Measurements from ENCODE around the gene ZNRD2.

Gene ZNRD2

GRCh38 chr11:65538232-65538914, 31.9 kb upstream of the ZNRD2 start:
- no peak for DNase-seq (ENCODE audit: low spot score)

GRCh38 chr11:65538915-65539743, 31.1 kb upstream of the ZNRD2 start:
- peak; percentile 73 for DNase-seq (ENCODE audit: low spot score)

GRCh38 chr11:65539744-65540289, 30.5 kb upstream of the ZNRD2 start:
- no peak for DNase-seq (ENCODE audit: low spot score)

- peak; percentile 96 for DNase-seq (ENCODE audit: low spot score)
These were observed 29.8 kb upstream of the ZNRD2 start for GRCh38 chr11:65540290-65541092.

GRCh38 chr11:65541093-65541982, 28.9 kb upstream of the ZNRD2 start:
- DNase-seq (ENCODE audit: low spot score), result no peak

- DNase-seq (ENCODE audit: low spot score), result no peak
These were observed 27.4 kb upstream of the ZNRD2 start for GRCh38 chr11:65542738-65543390.

- no peak for DNase-seq (ENCODE audit: low spot score)
These were observed 24.4 kb upstream of the ZNRD2 start for GRCh38 chr11:65545853-65546216.

GRCh38 chr11:65546217-65546958, 23.9 kb upstream of the ZNRD2 start:
- peak; percentile 95 for DNase-seq (ENCODE audit: low spot score)

- DNase-seq (ENCODE audit: low spot score), result no peak
These were observed 22.7 kb upstream of the ZNRD2 start for GRCh38 chr11:65547446-65548125.

- no peak for DNase-seq (ENCODE audit: low spot score)
These were observed 21.9 kb upstream of the ZNRD2 start for GRCh38 chr11:65548395-65548794.

GRCh38 chr11:65549096-65549495, 21.2 kb upstream of the ZNRD2 start:
- DNase-seq (ENCODE audit: low spot score), result no peak

GRCh38 chr11:65551572-65552387, 18.5 kb upstream of the ZNRD2 start:
- DNase-seq (ENCODE audit: low spot score), result peak; percentile 69

GRCh38 chr11:65552388-65552951, 17.8 kb upstream of the ZNRD2 start:
- DNase-seq (ENCODE audit: low spot score), result no peak

- peak; percentile 75 for DNase-seq (ENCODE audit: low spot score)
These were observed 16.8 kb upstream of the ZNRD2 start for GRCh38 chr11:65553301-65554001.

GRCh38 chr11:65554057-65554818, 16.0 kb upstream of the ZNRD2 start:
- no peak for DNase-seq (ENCODE audit: low spot score)

- DNase-seq (ENCODE audit: low spot score), result no peak
These were observed 15.3 kb upstream of the ZNRD2 start for GRCh38 chr11:65554842-65555430.
